Fibroblast of peridontal ligament (primary cell): ENCODE results near the gene IDH2.
A peak's percentile ranks its signal among the peaks of the same experiment; 100 is the strongest.
"Not testable (repeated sequence)": the region's sequence is repeated elsewhere in the genome, so short reads cannot be mapped to it uniquely, and the experiment has no call there.

Experiments
- DNase-seq: peaks from one replicate; pipeline ENCODE4 v3.0.0-alpha.2; 2010; ENCODE audit errors: extremely low read depth

The IDH2 gene

DNA sequence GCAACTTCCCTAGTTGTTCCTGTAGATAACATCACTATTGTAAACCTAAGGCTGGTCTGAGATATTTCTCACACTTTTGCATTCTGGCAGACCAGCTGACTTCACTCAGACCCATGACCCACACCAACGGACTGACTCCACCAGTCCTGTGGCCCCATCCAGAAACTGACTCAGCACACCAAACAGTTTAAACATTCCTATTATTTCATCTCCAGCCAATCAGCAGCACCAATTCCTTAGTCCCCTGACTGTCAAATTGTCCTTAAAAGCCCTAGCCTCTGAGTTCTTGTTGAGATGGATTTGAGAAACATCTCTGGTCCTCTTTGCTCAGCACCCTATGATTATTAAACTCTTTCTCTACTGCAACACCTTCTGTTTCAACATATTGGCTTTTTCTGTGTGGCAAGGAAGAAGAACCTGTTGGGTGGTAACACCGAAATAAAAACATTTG is 12.2 kb upstream of the IDH2 start:
- no peak for DNase-seq

DNA sequence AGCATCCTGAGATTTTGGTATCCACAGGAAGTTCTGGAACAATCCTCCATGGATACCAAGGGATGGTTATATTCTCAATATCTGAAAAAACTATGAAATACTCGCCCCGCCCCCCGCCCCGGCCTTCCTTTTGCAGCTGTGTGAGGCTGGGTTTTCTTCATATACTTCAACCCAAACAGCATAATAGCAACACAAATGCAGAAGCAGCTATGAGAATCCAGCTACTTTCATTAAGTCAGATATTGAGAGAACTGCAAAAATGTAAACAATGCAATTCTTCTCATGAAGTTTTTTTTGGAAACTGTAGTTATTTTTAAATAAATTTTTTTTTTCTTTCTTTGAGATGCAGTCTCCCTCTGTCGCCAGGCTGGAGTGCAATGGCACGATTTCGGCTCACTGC is 10.9 kb upstream of the IDH2 start:
- peak; percentile 39 for DNase-seq

DNA sequence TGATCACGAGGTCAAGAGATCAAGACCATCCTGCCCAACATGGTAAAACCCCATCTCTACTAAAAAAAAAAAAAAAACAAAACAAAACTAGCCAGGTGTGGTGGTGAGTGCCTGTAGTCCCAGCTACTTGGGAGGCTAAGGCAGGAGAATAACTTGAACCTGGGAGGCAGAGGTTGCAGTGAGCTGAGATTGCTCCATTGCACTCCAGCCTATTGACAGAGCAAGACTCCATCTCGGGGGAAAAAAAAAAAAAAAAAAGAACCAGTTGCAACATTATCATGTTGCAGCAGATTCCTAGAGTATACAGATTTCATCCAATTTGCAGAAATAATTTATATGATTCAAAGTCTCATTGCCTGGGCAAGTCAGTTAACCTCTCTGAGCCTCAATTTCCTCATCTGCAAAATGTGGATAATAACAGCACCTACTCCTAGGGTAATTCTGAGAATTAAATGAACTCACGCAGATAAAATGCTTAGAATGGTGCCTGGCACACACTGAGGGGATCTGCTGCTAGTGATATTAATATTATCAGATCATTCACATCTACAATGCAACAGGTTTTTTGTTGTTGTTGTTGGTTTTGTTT is 7.0 kb upstream of the IDH2 start:
- DNase-seq = peak; percentile 23

DNA sequence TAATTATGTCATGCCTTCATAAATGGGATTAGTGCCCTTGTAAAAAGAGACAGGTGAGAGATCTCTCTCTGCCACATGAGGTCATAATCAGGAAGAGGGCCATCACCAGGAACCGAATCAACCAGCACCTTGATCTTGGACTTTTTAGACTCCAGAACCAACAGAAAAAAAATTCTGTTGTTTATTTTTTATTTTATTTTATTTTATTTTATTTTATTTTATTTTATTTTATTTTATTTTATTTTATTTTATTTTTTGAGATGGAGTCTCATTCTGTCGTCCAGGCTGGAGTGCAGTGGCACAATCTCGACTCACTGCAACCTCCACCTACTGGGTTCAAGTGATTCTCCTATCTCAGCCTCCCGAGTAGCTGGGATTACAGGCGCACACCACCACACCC is 5.8 kb upstream of the IDH2 start:
- not testable (repeated sequence) for DNase-seq

DNA sequence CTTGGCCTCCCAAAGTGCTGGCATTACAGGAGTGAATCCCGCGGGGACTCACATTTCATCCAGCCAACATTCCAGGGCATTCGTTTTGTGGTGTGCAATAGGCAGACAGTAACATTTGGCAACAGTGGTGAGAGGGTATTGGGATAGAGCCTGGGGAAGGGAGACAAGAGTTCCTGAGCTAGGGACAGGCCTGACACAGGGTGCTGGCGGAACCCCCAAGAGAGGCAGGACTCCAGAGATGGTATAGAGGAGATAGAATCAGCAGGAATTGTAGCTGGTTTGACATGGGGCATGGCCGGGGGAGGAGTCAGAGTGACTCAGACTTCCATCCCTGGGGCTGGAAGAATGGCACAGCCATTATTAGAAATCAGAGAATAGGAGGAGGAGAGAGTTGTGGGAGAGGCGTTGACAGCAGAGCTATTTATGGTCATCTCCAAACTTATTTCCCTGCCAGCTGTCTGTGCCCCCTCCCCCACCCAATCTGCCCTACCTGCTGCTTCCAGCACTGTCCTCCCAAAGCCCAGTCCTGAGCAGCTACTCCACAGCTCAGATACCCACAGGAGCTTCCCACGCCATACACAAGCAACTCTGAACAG is 4.4 kb upstream of the IDH2 start:
- DNase-seq = peak; percentile 25

DNA sequence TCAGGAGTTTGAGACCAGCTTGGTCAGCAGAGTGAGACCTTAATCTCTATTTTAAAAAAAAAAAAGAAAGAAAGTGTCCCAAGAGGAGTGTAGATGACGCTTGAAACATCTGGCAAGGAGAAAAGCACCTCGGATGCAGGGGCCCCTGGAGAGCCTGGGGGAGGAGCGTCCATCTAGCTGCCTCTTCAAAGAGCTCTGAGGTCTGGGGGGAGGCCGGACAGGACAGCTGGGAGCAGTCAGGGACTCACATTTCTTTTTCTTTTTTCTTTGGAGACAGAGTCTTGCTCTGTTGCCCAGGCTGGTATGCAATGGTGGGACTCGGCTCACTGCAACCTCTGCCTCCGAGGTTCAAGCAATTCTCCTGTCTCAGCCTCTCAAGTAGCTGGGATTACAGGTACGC is 3.3 kb upstream of the IDH2 start:
- no peak for DNase-seq

DNA sequence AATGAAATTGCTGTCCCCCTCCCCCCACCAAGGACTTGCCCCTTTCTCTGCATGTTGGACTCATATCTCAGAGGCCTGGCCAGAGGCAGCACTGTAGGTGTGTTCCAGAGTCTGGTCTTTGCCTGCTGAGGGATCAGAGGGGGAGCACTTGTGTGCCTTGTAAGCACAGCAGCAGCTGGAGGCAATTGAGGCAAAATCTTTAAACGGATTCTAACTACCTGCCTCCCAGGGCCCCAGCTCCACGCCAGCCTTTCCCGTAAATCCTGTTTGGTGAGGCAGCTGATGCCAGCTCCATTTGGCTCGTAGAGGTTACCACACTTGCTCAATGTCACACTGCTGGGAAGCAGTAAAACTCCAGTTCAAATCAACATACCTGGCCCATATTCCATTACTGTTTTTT is 2.3 kb upstream of the IDH2 start:
- DNase-seq = no peak

DNA sequence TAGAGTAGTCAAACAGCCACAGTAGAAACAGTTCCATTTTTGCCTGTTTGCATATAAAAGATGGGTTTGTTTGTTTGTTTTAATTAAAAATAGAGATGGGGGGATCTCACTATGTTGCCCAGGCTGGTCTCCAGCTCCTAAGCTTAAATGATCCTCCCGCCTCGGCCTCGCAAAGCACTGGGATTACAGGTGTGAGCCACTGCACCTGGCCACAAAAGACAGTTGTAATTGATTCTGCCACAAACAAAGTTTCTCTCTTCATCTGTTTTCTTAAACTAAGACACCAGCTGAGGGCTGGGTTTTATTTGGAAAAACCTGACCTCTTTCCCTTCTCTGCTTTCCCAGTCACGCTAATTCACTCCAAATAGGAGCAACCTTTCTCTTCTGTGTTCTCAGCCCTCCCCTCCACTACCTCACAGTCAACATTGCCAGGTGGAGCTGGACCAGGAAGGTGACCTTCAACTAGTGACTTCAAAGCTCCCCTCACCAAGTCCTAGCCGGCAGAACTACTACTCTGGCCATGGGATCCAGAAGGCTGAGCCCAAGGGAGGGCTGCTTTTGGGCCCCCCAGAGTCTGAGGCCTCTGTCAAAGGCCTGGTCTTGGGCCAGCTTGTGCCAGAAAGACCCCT is 1.5 kb upstream of the IDH2 start:
- no peak for DNase-seq

DNA sequence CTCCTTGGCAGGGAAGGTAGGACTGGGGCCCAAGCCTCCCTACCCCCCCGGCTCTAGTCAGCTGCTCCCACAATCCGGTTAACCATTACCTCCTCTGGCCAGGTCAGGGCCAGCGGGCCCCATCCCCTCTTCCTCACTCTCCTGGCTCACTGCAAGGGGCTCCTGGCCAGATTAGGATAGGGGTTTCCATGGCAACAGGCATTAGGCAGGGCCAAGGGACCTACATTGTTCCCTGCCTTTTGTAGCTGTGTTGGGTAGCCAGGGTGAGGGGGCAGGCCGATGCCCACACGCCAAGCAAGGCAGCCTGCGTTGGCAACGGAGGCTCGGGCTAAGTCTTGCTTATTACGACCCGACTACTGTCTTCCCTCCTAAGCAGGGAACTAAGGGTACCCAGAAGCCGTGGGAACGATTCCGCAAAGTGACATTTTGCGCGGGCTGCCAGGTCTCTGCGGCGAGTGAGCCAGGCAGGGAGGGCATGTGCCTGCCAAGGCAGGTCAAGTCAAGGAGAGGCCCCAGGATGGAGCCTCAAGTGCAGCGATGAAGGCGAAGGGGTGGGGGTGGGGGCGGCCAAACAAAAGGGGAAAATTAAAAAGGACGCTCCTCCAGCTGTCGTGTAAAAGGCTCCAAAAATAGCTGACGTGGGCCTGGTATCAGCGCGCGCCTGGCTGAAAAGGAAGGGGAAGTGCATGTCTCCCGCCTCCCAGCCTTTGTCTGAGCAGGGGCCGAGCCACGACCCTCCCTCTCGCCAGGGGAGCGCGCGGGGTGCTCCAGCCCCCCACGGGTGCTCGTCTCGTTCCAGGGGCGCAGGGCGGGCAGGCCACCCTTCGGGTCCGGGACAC is 919 bp downstream of the IDH2 start:
- DNase-seq = peak; percentile 12

DNA sequence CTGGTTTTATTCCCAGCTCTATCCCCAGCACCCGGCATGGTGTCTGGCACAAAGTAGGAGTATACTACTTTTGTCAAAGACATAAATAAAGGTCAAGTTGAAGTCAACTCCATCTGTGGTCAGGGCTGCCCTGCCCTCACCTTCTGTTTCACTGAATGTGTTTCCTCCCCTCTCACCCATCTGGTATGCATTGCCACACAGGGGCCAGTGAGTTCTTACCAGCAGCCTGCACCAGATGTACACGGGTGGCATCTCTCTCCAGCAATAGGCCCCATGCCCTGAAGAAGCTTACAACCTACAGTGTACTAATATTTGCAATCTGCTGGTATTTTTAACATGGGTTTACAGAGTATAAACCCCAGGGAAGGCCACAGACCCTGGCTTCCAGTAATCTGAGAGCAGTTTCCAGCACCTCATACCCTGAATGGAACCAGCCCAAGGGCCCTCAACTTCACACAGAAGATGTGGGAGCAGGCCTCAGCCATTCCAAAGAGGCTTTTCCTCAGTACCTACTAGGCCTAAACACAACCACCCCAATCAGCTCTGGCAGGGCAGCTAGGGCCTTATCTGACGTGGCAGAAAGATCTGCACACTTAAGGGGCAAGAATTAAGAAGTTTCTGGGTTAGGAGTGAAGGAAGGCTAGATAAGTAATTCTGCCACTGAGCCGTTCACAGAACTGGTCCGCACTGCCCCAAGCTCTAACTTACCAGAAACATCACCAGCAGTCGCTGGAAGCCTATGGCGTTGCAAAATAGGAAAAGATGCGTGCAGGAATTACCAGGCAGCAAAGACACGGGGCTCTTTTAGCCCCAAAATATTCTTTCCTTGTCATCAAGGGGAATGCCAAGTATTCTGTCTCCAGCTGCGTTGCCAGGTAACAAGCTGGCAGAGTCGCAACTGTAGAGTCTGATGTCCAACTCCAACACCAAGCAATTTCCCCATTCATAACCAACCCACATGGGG is 2.1 kb downstream of the IDH2 start:
- DNase-seq = peak; percentile 82

DNA sequence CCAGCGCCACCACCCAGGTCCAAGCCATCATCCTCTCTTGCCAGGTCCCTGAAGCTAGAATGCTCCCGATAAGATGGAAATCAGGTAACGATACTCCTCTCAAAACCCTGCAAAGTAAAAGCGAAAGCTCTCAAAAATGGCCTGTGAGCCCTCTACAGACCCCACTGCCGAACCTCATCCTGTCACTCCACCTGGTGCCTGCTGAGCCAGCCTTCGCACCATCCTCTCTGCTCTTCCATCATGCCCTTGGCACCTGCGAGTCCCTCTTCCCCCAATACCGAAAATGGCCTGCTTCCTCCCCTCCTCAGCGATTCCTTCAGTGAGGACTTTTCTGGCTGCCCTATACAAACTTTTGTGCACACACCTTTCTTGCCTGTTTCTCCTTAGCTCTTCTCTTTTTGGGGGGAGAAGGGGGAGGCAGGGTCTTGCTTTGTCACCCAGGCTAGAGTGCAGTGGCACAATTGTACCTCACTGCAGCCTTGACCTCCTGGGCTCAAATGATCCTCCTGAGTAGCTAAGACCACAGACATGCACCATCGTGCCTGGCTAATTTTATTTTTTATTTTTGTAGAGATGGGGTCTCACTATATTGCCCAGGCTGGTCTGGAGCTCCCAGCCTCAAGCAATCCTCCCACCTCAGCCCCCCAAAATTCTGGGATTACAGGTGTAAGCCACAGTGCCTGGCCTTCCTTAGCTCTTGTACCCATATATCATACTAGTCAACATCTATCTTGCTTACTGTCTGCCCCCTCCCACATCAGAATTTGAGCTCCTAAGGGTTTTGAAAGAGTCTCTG is 3.0 kb downstream of the IDH2 start:
- no peak for DNase-seq

DNA sequence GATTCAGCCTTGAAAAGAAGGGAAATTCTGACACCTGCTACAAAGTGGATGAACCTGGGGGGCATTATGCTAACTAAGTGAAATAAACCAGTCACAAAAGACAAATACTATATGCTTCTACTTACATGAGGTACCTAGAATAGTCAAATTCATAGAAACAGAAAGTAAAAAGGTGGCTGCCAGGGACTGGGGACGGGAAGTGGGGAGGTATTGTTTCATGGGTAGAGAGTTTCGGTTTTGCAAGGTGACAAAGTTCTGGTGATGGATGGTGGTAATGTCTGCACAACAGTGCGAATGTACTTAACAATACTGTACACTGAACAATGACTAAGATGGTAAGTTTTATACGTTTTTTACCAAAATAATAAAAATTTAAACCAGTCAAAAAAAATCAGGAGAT is 4.8 kb downstream of the IDH2 start:
- DNase-seq = no peak

DNA sequence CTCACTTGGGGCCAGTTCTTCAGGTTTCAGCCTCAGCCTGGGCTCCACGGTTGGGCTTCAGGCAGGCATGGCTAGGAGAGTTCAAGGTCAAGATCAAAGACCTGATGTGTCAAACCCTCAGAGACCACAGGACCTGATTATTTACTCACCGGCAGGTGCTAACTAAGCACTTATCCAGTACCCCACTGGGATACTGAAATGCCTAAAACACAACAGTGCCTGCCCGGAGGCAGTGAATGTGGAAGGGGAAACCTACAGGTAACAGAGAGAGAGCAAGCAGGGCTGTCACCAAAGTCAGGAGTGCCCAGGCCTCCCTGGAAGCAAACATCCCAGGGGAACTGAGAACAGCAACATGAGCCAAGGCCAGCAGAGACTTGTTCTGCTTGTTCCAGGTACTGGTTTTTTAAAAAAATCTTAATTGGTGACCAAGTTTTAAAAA is 6.7 kb downstream of the IDH2 start:
- no peak for DNase-seq

DNA sequence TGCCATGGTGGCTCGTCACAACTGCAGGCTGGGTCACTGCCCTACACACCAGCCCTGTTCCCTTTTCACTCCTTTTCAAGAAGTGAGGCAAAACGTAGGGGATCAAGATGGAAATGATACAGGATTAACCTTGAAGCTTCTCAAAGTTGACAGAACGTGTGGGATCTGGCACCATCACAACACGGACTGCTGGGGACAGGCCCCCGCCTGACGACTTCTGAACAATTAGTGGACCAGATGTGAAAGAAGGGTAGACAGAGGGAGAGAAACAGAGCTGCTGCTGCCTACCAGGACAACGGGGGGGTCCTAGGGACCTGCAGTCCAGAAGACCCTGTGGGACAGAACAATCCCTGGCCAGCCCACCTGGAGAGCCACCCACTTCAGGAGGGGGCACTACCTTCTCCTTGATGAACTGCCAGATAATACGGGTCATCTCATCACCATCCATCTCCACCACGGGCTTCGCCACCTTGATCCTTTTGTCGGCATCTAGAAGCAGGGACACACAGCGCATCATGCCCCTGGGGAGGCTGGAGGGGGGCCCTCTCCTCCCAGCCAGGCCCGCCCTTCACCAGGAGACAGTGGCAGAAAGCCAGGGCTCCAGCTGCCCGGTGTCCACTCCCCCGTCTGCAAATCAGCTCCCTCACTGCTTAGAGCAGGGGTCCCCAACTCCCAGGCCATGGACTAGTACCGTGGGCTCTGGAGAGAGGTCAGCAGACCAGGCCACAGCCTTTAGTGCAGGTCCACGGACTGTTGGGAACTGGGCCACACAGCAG is 10.9 kb downstream of the IDH2 start:
- no peak for DNase-seq

DNA sequence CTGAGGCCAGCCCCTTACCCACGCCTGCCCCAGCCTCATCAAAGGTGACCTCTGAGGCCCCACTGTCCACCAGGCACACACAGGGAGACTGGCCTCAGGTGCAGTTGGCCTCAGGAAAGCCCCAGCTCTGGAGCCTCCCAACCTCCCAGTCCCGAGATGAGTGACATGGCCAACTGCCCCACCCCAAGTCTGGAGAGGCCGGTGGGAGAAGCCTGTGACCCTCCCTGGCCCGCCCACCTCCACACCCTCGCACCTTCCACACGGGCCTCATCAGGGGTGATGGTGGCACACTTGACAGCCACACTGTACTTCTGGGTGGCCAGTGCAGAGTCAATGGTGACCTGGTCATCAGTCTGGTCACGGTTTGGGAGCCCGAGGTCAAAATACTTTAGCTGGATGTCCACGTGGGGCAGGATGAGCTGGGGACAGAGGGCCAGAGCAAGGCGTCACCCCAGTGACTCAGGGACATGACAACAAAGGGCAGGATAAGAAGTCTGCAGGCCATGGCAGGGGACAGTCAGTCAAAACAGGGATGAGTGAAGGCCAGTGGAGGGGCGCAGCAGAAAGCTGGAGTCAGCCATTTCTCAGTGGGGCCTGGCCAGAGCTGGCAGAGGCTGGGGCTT is 11.9 kb downstream of the IDH2 start:
- DNase-seq = no peak

DNA sequence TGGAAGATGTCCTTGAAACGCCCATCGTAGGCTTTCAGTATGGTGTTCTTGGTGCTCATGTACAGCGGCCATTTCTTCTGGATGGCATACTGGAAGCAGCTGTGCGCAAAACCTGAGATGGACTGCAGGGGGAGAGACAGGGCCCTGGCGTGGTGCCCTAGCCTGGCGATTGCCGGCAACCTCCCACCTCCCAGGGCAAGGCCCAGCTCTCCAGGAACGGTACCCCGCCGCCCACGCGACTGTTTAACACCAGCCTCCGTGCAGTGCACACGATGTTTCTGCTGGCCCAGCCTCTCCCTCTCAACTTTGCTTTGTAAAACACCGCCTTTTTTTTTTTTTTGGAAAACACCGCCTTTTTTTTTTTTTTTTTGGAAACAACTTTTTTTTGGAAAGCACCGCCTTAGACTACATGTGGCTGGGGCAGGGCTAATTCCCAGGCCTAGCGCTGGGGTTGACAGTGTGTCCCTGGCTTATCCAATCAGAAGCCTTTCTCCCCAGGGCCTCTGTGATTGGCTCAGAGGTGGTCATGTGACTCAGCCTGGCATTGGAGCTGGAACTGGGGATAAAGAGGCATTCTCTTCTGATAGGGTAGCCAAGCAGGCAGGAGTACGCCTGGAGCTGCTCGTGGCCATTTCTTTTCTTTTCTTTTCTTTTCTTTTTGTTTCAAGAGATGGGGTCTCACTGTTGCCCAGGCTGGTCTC is 14.7 kb downstream of the IDH2 start:
- no peak for DNase-seq

DNA sequence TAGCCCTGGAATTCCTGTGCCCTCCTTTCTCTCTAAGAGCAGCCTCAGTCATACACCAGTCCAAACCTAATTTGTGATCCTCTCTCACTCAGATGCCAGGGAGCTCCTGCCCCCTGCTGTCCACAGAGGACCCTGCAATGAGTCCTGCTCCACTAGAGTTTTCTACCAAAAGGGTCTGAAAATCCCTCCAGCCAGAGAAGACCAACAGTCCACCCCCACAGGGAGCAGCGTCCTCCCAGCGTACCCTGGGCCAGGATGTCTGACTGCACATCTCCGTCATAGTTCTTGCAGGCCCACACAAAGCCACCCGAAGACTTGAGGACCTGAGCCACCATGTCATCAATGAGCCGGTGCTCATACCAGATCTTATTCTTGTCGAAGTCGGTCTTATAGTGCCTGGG is 15.4 kb downstream of the IDH2 start:
- peak; percentile 26 for DNase-seq

DNA sequence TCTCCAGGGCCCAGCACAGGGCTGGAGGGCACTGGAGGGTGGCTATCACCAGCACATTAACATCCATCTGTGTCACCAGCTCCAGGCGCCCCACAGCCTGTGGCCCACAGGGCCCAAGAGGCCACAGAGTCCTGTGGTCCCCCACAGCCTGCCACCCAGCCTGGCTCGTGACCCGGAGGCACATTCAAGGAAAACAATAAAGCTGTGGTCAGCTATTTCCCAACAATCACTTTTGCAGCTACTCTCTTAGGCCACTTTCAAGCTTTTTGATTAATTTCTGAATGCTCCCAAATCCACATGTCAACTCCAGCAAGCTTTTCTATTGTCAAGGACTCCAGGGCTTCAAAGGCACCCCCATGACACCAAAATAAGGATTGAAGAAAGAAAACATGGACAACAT is 16.7 kb downstream of the IDH2 start:
- DNase-seq = no peak
